HepG2 (cell line): ENCODE data around the gene MTSS2. TPM values are rescaled to one million over a fixed set of nuclear protein-coding genes. Genes with fewer than 3 reads are reported as not detected.

ENCODE experiments used
- BRCA1 ChIP-seq: sonication (generic); formaldehyde crosslinking; IDR thresholded peaks from 2 replicates; pipeline ENCODE4 v1.4.0; 2020; ENCODE audit warnings: missing genetic modification reagents
- MAZ ChIP-seq, 2 experiments: sonication (generic) in 1 of 2; formaldehyde crosslinking in 1 of 2; IDR thresholded peaks; 2 replicates each; pipeline versions ENCODE4 v1.5.0 to v1.6.1; 2012 to 2020; ENCODE audit warnings: low read depth in 2 of 2, mild to moderate bottlenecking in 2 of 2, borderline replicate concordance in 1 of 2, improper control_type of control experiment in 1 of 2, low read length in 1 of 2, missing genetic modification reagents in 1 of 2, moderate library complexity in 1 of 2
- NCOA1 ChIP-seq: sonication (generic); formaldehyde crosslinking; IDR thresholded peaks from 2 replicates; pipeline ENCODE4 v1.9.0; 2021; ENCODE audit warnings: missing genetic modification reagents
- polyA plus RNA-seq, 8 experiments: library from polyadenylated mRNA; depleted of rRNA in 3 of 8; stranded (reverse) in 7 of 8; unstranded in 1 of 8; fragments of >200 nt; fragmentation: Illumina TruSeq in 4 of 8; extraction: Trizol in 4 of 8; gene quantifications; 2 replicates each; pipeline versions ENCODE4 v1.2.1 to v1.2.3, GENCODE V29; 2011 to 2016; ENCODE audit warnings: low read depth in 4 of 8, missing spikeins in 1 of 8, mixed read lengths in 1 of 8; ENCODE audit not compliant: insufficient read depth in 1 of 8
- total RNA-seq, 5 experiments: library from RNA; depleted of rRNA; stranded (reverse); fragments of >200 nt; fragmentation: Illumina TruSeq; extraction: Trizol; gene quantifications; 2 replicates each; pipeline ENCODE4 v1.2.3, GENCODE V29; 2016; ENCODE audit warnings: low read depth in 1 of 5
- TF ChIP-seq, protein P1 (sequence below): sonication (generic); formaldehyde crosslinking; IDR thresholded peaks from 2 replicates; pipeline ENCODE4 v1.5.0; 2020; ENCODE audit warnings: mild to moderate bottlenecking, missing genetic modification reagents, borderline replicate concordance
- TF ChIP-seq, protein P2 (sequence below), 2 experiments: fragments of 450-650 bp in 1 of 2; sonication (generic) in 1 of 2; formaldehyde crosslinking in 1 of 2; IDR thresholded peaks; 2 replicates each; pipeline versions ENCODE4 v1.6.1 to v1.8.0; 2016 to 2022; ENCODE audit warnings: antibody characterized with exemption in 1 of 2, mild to moderate bottlenecking in 1 of 2, missing genetic modification reagents in 1 of 2
- TF ChIP-seq, protein P3 (sequence below): sonication (generic); formaldehyde crosslinking; IDR thresholded peaks from 2 replicates; pipeline ENCODE4 v1.4.0; 2020; ENCODE audit warnings: missing genetic modification reagents, borderline replicate concordance

Gene MTSS2
- total and polyA plus RNA-seq, 2 of the 13 experiments (the other 11 are each of a cell fraction or from before 2014, with no cell fraction given) = 132 to 242 TPM

DNA sequence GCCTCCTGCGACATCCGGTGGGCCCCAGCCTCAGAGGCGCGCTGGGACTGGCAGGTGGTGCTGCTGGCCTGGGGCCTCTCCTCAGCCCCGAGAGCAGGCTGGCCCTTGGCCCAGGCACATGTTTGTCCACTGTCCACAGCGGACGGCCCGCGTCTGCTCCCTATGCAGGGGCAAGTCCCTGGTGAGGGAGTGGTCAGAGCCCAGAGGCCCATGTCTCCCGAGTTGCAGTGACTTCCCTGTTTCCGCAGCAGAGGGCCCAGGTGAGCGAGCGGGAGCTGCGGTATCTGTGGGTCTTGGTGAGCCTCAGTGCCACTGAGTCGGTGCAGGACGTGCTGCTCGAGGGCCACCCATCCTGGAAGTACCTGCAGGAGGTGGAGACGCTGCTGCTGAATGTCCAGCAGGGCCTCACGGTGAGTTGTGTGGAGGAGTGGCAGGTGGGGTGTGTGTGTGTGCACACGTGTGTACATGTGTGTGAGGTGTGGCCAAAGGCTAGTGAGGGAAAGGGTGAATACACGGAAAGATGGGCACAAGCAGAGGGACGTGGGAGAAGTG, 29.1 kb downstream of the MTSS2 start (continued):
- TF ChIP-seq, protein P1, sequence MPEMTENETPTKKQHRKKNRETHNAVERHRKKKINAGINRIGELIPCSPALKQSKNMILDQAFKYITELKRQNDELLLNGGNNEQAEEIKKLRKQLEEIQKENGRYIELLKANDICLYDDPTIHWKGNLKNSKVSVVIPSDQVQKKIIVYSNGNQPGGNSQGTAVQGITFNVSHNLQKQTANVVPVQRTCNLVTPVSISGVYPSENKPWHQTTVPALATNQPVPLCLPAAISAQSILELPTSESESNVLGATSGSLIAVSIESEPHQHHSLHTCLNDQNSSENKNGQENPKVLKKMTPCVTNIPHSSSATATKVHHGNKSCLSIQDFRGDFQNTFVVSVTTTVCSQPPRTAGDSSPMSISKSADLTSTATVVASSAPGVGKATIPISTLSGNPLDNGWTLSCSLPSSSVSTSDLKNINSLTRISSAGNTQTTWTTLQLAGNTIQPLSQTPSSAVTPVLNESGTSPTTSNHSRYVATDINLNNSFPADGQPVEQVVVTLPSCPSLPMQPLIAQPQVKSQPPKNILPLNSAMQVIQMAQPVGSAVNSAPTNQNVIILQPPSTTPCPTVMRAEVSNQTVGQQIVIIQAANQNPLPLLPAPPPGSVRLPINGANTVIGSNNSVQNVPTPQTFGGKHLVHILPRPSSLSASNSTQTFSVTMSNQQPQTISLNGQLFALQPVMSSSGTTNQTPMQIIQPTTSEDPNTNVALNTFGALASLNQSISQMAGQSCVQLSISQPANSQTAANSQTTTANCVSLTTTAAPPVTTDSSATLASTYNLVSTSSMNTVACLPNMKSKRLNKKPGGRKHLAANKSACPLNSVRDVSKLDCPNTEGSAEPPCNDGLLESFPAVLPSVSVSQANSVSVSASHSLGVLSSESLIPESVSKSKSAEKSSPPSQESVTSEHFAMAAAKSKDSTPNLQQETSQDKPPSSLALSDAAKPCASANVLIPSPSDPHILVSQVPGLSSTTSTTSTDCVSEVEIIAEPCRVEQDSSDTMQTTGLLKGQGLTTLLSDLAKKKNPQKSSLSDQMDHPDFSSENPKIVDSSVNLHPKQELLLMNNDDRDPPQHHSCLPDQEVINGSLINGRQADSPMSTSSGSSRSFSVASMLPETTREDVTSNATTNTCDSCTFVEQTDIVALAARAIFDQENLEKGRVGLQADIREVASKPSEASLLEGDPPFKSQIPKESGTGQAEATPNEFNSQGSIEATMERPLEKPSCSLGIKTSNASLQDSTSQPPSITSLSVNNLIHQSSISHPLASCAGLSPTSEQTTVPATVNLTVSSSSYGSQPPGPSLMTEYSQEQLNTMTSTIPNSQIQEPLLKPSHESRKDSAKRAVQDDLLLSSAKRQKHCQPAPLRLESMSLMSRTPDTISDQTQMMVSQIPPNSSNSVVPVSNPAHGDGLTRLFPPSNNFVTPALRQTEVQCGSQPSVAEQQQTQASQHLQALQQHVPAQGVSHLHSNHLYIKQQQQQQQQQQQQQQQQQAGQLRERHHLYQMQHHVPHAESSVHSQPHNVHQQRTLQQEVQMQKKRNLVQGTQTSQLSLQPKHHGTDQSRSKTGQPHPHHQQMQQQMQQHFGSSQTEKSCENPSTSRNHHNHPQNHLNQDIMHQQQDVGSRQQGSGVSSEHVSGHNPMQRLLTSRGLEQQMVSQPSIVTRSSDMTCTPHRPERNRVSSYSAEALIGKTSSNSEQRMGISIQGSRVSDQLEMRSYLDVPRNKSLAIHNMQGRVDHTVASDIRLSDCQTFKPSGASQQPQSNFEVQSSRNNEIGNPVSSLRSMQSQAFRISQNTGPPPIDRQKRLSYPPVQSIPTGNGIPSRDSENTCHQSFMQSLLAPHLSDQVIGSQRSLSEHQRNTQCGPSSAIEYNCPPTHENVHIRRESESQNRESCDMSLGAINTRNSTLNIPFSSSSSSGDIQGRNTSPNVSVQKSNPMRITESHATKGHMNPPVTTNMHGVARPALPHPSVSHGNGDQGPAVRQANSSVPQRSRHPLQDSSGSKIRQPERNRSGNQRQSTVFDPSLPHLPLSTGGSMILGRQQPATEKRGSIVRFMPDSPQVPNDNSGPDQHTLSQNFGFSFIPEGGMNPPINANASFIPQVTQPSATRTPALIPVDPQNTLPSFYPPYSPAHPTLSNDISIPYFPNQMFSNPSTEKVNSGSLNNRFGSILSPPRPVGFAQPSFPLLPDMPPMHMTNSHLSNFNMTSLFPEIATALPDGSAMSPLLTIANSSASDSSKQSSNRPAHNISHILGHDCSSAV (CRISPR knock-in tag) = no peak
- TF ChIP-seq, protein P2, sequence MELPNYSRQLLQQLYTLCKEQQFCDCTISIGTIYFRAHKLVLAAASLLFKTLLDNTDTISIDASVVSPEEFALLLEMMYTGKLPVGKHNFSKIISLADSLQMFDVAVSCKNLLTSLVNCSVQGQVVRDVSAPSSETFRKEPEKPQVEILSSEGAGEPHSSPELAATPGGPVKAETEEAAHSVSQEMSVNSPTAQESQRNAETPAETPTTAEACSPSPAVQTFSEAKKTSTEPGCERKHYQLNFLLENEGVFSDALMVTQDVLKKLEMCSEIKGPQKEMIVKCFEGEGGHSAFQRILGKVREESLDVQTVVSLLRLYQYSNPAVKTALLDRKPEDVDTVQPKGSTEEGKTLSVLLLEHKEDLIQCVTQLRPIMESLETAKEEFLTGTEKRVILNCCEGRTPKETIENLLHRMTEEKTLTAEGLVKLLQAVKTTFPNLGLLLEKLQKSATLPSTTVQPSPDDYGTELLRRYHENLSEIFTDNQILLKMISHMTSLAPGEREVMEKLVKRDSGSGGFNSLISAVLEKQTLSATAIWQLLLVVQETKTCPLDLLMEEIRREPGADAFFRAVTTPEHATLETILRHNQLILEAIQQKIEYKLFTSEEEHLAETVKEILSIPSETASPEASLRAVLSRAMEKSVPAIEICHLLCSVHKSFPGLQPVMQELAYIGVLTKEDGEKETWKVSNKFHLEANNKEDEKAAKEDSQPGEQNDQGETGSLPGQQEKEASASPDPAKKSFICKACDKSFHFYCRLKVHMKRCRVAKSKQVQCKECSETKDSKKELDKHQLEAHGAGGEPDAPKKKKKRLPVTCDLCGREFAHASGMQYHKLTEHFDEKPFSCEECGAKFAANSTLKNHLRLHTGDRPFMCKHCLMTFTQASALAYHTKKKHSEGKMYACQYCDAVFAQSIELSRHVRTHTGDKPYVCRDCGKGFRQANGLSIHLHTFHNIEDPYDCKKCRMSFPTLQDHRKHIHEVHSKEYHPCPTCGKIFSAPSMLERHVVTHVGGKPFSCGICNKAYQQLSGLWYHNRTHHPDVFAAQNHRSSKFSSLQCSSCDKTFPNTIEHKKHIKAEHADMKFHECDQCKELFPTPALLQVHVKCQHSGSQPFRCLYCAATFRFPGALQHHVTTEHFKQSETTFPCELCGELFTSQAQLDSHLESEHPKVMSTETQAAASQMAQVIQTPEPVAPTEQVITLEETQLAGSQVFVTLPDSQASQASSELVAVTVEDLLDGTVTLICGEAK (IDR thresholded peaks at IDR 0.05) = no peak
- TF ChIP-seq, protein P2 (CRISPR knock-in tag; IDR thresholded peaks at IDR 0.05) = peak; percentile 70; the same call in 1 of the 2 replicates
- TF ChIP-seq MAZ (IDR thresholded peaks at IDR 0.05; ENCODE audit: borderline replicate concordance, low read depth, low read length) = no peak
- peak; percentile 88 for TF ChIP-seq MAZ (CRISPR knock-in tag; IDR thresholded peaks at IDR 0.05; ENCODE audit: low read depth)
- TF ChIP-seq BRCA1 (CRISPR knock-in tag) = peak; percentile 88; the same call in 1 of the 2 replicates
- TF ChIP-seq, protein P3, sequence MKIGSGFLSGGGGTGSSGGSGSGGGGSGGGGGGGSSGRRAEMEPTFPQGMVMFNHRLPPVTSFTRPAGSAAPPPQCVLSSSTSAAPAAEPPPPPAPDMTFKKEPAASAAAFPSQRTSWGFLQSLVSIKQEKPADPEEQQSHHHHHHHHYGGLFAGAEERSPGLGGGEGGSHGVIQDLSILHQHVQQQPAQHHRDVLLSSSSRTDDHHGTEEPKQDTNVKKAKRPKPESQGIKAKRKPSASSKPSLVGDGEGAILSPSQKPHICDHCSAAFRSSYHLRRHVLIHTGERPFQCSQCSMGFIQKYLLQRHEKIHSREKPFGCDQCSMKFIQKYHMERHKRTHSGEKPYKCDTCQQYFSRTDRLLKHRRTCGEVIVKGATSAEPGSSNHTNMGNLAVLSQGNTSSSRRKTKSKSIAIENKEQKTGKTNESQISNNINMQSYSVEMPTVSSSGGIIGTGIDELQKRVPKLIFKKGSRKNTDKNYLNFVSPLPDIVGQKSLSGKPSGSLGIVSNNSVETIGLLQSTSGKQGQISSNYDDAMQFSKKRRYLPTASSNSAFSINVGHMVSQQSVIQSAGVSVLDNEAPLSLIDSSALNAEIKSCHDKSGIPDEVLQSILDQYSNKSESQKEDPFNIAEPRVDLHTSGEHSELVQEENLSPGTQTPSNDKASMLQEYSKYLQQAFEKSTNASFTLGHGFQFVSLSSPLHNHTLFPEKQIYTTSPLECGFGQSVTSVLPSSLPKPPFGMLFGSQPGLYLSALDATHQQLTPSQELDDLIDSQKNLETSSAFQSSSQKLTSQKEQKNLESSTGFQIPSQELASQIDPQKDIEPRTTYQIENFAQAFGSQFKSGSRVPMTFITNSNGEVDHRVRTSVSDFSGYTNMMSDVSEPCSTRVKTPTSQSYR (CRISPR knock-in tag) = peak; percentile 71
- TF ChIP-seq NCOA1 (CRISPR knock-in tag) = 0 out of 2 replicates have a peak, but pooled peaks have one; percentile 21
